ENCODE results near the gene KRT84.
A peak's percentile ranks its signal among the peaks of the same experiment; 100 is the strongest.

KRT84 gene

GRCh38 chr12:52382854-52383253, 2.6 kb downstream of the KRT84 start:
- DNase-seq: no peak

GRCh38 chr12:52381206-52381605, 4.2 kb downstream of the KRT84 start:
- no peak for DNase-seq

- peak; percentile 40 for DNase-seq
Measured at GRCh38 chr12:52380271-52380694, 5.2 kb downstream of the KRT84 start.

GRCh38 chr12:52379536-52379935, 5.9 kb downstream of the KRT84 start:
- DNase-seq: no peak

- no peak for DNase-seq
Measured at GRCh38 chr12:52378091-52378490, 7.4 kb downstream of the KRT84 start.

- no peak for DNase-seq
Measured at GRCh38 chr12:52377266-52377665, 8.2 kb downstream of the KRT84 start.

- peak; percentile 82 for DNase-seq
Measured at GRCh38 chr12:52372216-52373154, 13.0 kb downstream of the KRT84 start.

GRCh38 chr12:52371716-52372115, 13.7 kb downstream of the KRT84 start:
- no peak for DNase-seq

- no peak for DNase-seq
Measured at GRCh38 chr12:52370926-52371608, 14.4 kb downstream of the KRT84 start.

GRCh38 chr12:52369809-52370208, 15.6 kb downstream of the KRT84 start:
- DNase-seq: no peak

GRCh38 chr12:52369211-52369610, 16.2 kb downstream of the KRT84 start:
- DNase-seq: no peak

GRCh38 chr12:52368508-52368907, 16.9 kb downstream of the KRT84 start:
- no peak for DNase-seq

- DNase-seq: no peak
Measured at GRCh38 chr12:52367876-52368275, 17.6 kb downstream of the KRT84 start.

- no peak for DNase-seq
Measured at GRCh38 chr12:52366738-52367485, 18.5 kb downstream of the KRT84 start, which contains the start of gene KRT85. Gene KRT85 (minus strand): TSS chr12:52367481. CDS start chr12:52367405, 76 bp downstream.

- DNase-seq: no peak
Measured at GRCh38 chr12:52364901-52365489, 20.5 kb downstream of the KRT84 start.

GRCh38 chr12:52364061-52364460, 21.4 kb downstream of the KRT84 start:
- no peak for DNase-seq

GRCh38 chr12:52363111-52363679, 22.3 kb downstream of the KRT84 start:
- DNase-seq: no peak

- peak; percentile 13 for DNase-seq
Measured at GRCh38 chr12:52362118-52362726, 23.2 kb downstream of the KRT84 start.

- DNase-seq: no peak
Measured at GRCh38 chr12:52361553-52361952, 23.9 kb downstream of the KRT84 start.

GRCh38 chr12:52360663-52361271, 24.7 kb downstream of the KRT84 start:
- DNase-seq: no peak

GRCh38 chr12:52360106-52360662, 25.3 kb downstream of the KRT84 start:
- DNase-seq: no peak
